ENCODE results near the gene RNASEH2A.

Gene RNASEH2A

DNA sequence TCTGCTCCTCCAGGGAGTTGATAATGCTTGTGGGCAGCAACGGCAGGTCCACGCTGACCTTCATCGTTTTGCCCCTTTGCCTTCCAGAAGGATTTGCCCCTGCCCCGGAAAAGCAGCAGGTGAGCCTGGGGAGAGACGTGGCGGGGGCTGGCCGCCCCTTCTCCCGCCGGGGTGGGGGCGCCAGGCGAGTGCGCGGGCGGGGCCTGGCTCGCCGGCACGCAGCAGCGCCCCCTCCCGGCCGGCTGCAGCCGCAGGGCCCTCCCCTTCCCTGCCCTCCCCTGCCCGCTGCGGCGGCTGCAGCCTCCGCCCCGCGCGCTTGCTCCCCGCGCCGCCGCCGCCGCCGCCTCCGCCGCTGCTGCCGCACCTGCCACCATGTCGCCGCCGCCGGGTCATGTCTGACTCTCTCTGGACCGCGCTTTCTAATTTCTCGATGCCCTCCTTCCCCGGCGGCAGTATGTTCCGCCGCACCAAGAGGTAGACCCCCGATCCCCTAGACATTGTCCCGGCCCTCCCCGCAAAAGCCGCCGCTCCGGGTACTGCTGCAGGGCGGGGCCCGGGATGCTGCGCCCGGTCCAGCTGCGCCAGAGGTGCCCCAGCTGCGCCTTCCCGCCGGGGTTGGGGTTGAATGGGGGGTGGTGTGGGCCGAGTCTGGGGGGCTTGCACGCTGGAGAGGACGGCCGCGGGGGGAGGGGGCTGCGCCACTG, 31.9 kb downstream of the RNASEH2A start, which contains the start of gene MAST1:
TSS of gene MAST1 (plus strand) at position 334 of the 704 bp plus-strand sequence. CDS start at position 392, 58 bp downstream.
- H4K20me1 ChIP-seq (ENCODE audit: insufficient read depth, low read length), result no peaks in the 10 kb centered on the region
- no peak within 1 kb of the TSS for H2AFZ ChIP-seq (ENCODE audit: low read length)
- H3K4me2 ChIP-seq (ENCODE audit: low read length), result peak within 1 kb of the TSS; percentile 64
- H3F3A ChIP-seq (ENCODE audit: insufficient read depth, low read length), result peaks cover 8% of the 10 kb centered on the region
- peak within 1 kb of the TSS; percentile 75 for H3K27ac ChIP-seq (ENCODE audit: low read depth, low read length, poor library complexity, severe bottlenecking)
- TF ChIP-seq CTCF (IDR thresholded peaks at IDR 0.05; ENCODE audit: low read length) (peak; percentile 37), EZH2 (IDR thresholded peaks at IDR 0.05; ENCODE audit: borderline replicate concordance, low read length) (no peak)
- peaks cover 60% of the 10 kb centered on the region for H3K4me1 ChIP-seq (ENCODE audit: insufficient read depth, low read length, severe bottlenecking)
- peak within 1 kb of the TSS; percentile 81 for H3K4me3 ChIP-seq (ENCODE audit: low read depth, low read length, poor library complexity, severe bottlenecking)
- H3K9me3 ChIP-seq (ENCODE audit: low read length), result no peaks in the 10 kb centered on the region
- no peaks in the 10 kb centered on the region for H3K79me2 ChIP-seq (ENCODE audit: insufficient read depth, low read length)
- no peaks in the 10 kb centered on the region for H3K27me3 ChIP-seq (ENCODE audit: insufficient read depth, low read length)
- H3K9me2 ChIP-seq (ENCODE audit: low read depth, low read length), result no peaks in the 10 kb centered on the region
- peaks cover 24% of the 10 kb centered on the region for H3K36me3 ChIP-seq (ENCODE audit: insufficient read depth, low read length)
- peak within 1 kb of the TSS; percentile 83 for H3K9ac ChIP-seq (ENCODE audit: low read length)

GRCh38 chr19:12838886-12839756, 32.7 kb downstream of the RNASEH2A start:
- H3K27me3 ChIP-seq (ENCODE audit: insufficient read depth, low read length), result no peaks in the 10 kb centered on the region
- peak overlapping the region; percentile 64 for H3K4me2 ChIP-seq (ENCODE audit: low read length)
- peaks cover 56% of the 10 kb centered on the region for H3K4me1 ChIP-seq (ENCODE audit: insufficient read depth, low read length, severe bottlenecking)
- H3K9me2 ChIP-seq (ENCODE audit: low read depth, low read length), result no peaks in the 10 kb centered on the region
- no peaks in the 10 kb centered on the region for H3K9me3 ChIP-seq (ENCODE audit: low read length)
- peak overlapping the region; percentile 75 for H3K27ac ChIP-seq (ENCODE audit: low read depth, low read length, poor library complexity, severe bottlenecking)
- peak overlapping the region; percentile 83 for H3K9ac ChIP-seq (ENCODE audit: low read length)
- no peak overlapping the region for H2AFZ ChIP-seq (ENCODE audit: low read length)
- 0 out of 2 replicates have a peak, but pooled peaks cover 7% of the 10 kb centered on the region for H3F3A ChIP-seq (ENCODE audit: insufficient read depth, low read length)
- H4K20me1 ChIP-seq (ENCODE audit: insufficient read depth, low read length), result no peaks in the 10 kb centered on the region
- TF ChIP-seq EZH2 (IDR thresholded peaks at IDR 0.05; ENCODE audit: borderline replicate concordance, low read length), result no peak
- TF ChIP-seq CTCF (IDR thresholded peaks at IDR 0.05; ENCODE audit: low read length), result no peak
- peaks cover 31% of the 10 kb centered on the region for H3K36me3 ChIP-seq (ENCODE audit: insufficient read depth, low read length)
- no peaks in the 10 kb centered on the region for H3K79me2 ChIP-seq (ENCODE audit: insufficient read depth, low read length)
- peak overlapping the region; percentile 81 for H3K4me3 ChIP-seq (ENCODE audit: low read depth, low read length, poor library complexity, severe bottlenecking)

DNA sequence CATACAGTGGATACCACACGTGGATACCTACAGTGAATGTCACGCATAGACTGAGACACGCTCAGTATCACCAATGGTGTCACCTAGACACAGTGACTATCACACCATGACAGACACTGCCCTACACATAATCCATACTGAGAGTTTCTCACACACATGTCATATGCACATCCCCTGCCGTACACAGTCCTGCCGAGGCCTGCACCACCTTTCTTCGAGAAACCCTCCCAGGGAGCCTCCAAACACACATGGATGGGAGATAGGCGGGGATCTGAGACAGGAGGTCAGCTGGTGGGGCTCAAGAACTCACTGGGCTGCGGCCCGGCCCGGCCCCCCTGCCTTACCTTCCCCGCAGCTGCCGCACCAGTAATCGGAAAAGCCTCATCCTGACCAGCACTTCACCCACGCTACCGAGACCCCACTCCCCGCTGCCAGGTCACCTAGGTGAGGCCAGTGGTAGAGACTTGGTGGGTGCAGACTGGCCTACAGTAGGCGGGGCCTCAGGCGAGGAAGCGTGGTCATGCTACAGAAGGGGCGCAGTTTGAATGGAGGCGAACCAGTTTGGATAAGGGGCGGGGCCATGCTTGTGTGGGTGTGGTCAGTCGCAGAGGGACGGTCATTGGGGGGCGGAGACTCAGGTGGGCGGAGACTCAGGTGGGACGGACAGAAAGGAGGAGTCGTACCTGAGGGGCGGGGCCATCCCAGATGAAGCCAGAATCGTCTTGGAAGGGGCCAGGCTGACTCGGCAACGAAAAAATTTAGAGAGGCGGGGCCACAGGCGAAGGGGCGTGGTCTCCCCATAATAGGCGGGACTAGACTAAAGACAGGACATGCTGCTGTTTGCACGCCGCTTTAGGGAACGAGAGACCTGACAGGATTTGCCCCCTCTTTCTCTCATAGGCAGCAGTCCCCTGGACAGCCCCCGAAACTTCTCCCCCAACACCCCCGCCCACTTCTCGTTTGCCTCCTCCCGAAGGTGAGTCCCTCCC, 34.0 kb downstream of the RNASEH2A start:
- Histone ChIP-seq H3K36me3 (ENCODE audit: insufficient read depth, low read length) (peaks cover 35% of the 10 kb centered on the region), H2AFZ (ENCODE audit: low read length) (no peak overlapping the region), H3K4me2 (ENCODE audit: low read length) (peak overlapping the region; percentile 64), H3F3A (ENCODE audit: insufficient read depth, low read length) (0 out of 2 replicates have a peak, but pooled peaks cover 7% of the 10 kb centered on the region), H3K4me3 (ENCODE audit: low read depth, low read length, poor library complexity, severe bottlenecking) (no peak overlapping the region), H3K9me3 (ENCODE audit: low read length) (no peaks in the 10 kb centered on the region), H3K79me2 (ENCODE audit: insufficient read depth, low read length) (no peaks in the 10 kb centered on the region), H3K9me2 (ENCODE audit: low read depth, low read length) (no peaks in the 10 kb centered on the region), H3K27ac (ENCODE audit: low read depth, low read length, poor library complexity, severe bottlenecking) (peak overlapping the region; percentile 75), H4K20me1 (ENCODE audit: insufficient read depth, low read length) (no peaks in the 10 kb centered on the region), H3K9ac (ENCODE audit: low read length) (no peak overlapping the region), H3K27me3 (ENCODE audit: insufficient read depth, low read length) (no peaks in the 10 kb centered on the region), H3K4me1 (ENCODE audit: insufficient read depth, low read length, severe bottlenecking) (peaks cover 43% of the 10 kb centered on the region)
- TF ChIP-seq CTCF (IDR thresholded peaks at IDR 0.05; ENCODE audit: low read length) (no peak), EZH2 (IDR thresholded peaks at IDR 0.05; ENCODE audit: borderline replicate concordance, low read length) (no peak)

Measured in OCI-LY1 (cell line).